Lower lobe of right lung (tissue), 2 donors: ENCODE data around the gene SC5D. TPM values are rescaled to one million over a fixed set of nuclear protein-coding genes. Genes with fewer than 3 reads are reported as not detected.

ENCODE experiments used
- ATAC-seq, 2 donors: fragments of 200-7000 bp; cut with Tn5 transposase; one replicate each; pipeline ENCODE4 v1.9.1; 2020 to 2022; ENCODE audit warnings: mild to moderate bottlenecking in 2 of 2, moderate library complexity in 2 of 2
- DNase-seq: peaks from one replicate; pipeline ENCODE4 v3.0.0-alpha.2; 2020
- H3K27ac ChIP-seq: fragments of 200-600 bp; one replicate; pipeline ENCODE4 v1.8.0; 2022
- H3K27me3 ChIP-seq: fragments of 200-600 bp; one replicate; pipeline ENCODE4 v1.8.0; 2022; ENCODE audit warnings: low read depth
- H3K36me3 ChIP-seq: fragments of 200-600 bp; one replicate; pipeline ENCODE4 v1.8.0; 2022; ENCODE audit warnings: mild to moderate bottlenecking
- H3K4me1 ChIP-seq: fragments of 200-600 bp; one replicate; pipeline ENCODE4 v1.8.0; 2022
- H3K4me3 ChIP-seq: fragments of 200-600 bp; one replicate; pipeline ENCODE4 v1.8.0; 2022; ENCODE audit warnings: mild to moderate bottlenecking
- H3K9me3 ChIP-seq: fragments of 200-600 bp; one replicate; pipeline ENCODE4 v1.8.0; 2022
- CTCF ChIP-seq: fragments of 200-600 bp; IDR thresholded peaks from one replicate; pipeline ENCODE4 v1.8.0; 2022; ENCODE audit warnings: antibody characterized with exemption, mild to moderate bottlenecking
- intact Hi-C: fragments of 100-400 bp; cut with DNase I; formaldehyde crosslinking; loops from one replicate; pipeline ENCODE4 v1.11.0; 2022
- total RNA-seq: library from RNA; stranded (reverse); fragmentation: NEBNext Ultra II Directional; extraction: Animal tissue kit (Norgen Biotek cat#: 25700); gene quantifications from one replicate; pipeline ENCODE4 v1.2.1, GENCODE V29; 2021
- donor health status: DM: no; HTN: yes; CAD: no; lungs with severe emphysema.

The SC5D gene
- total RNA-seq, 1 donor from 2014 or later, result 56.0 TPM

- no peaks in the 10 kb centered on the region for H3K27me3 ChIP-seq
- intact Hi-C loops, result loop anchor here (10.0 kb wide), 1 partner anchor 285 kb away; no protein-coding TSS in a partner anchor
- H3K27ac ChIP-seq, result no peak overlapping the region
- no peak overlapping the region for H3K4me3 ChIP-seq
- ATAC-seq (no peak), DNase-seq (no peak)
- no peaks in the 10 kb centered on the region for H3K4me1 ChIP-seq
- H3K9me3 ChIP-seq, result no peaks in the 10 kb centered on the region
- no peak for TF ChIP-seq CTCF
- H3K36me3 ChIP-seq, result peaks cover 38% of the 10 kb centered on the region
These were observed 17.1 kb downstream of the SC5D start for GRCh38 chr11:121309688-121310087.

- intact Hi-C loops, result loop anchor here (10.0 kb wide), 1 partner anchor 284 kb away; no protein-coding TSS in a partner anchor
- Histone ChIP-seq H3K27me3 (no peaks in the 10 kb centered on the region), H3K4me1 (no peaks in the 10 kb centered on the region), H3K9me3 (no peaks in the 10 kb centered on the region), H3K4me3 (no peak overlapping the region), H3K36me3 (peaks cover 26% of the 10 kb centered on the region), H3K27ac (no peak overlapping the region)
- no peak for ATAC-seq
- TF ChIP-seq CTCF, result no peak
- DNase-seq, result no peak
These were observed 18.3 kb downstream of the SC5D start for GRCh38 chr11:121310908-121311307.

- Histone ChIP-seq H3K27ac (no peak overlapping the region), H3K9me3 (no peaks in the 10 kb centered on the region), H3K4me1 (no peaks in the 10 kb centered on the region), H3K27me3 (no peaks in the 10 kb centered on the region), H3K4me3 (no peak overlapping the region), H3K36me3 (peaks cover 21% of the 10 kb centered on the region)
- DNase-seq, result no peak
- intact Hi-C loops, result loop anchor here (10.0 kb wide), 1 partner anchor 283 kb away; no protein-coding TSS in a partner anchor
- no peak for ATAC-seq
- no peak for TF ChIP-seq CTCF
These were observed 18.8 kb downstream of the SC5D start for GRCh38 chr11:121311373-121311772.

- peaks cover 10% of the 10 kb centered on the region for H3K36me3 ChIP-seq
- intact Hi-C loops, result loop anchor here (10.0 kb wide), 1 partner anchor 282 kb away; no protein-coding TSS in a partner anchor
- no peak for TF ChIP-seq CTCF
- no peaks in the 10 kb centered on the region for H3K4me1 ChIP-seq
- no peaks in the 10 kb centered on the region for H3K9me3 ChIP-seq
- DNase-seq (no peak), ATAC-seq (no peak)
- H3K4me3 ChIP-seq, result no peak overlapping the region
- no peaks in the 10 kb centered on the region for H3K27me3 ChIP-seq
- H3K27ac ChIP-seq, result no peak overlapping the region
These were observed 19.9 kb downstream of the SC5D start for GRCh38 chr11:121312483-121312882.

- TF ChIP-seq CTCF, result peak; percentile 70
- H3K36me3 ChIP-seq, result no peaks in the 10 kb centered on the region
- intact Hi-C loops, result loop anchor here (10.0 kb wide), 1 partner anchor 276 kb away; no protein-coding TSS in a partner anchor
- peak; percentile 61 to 84 for ATAC-seq
- H3K27me3 ChIP-seq, result no peaks in the 10 kb centered on the region
- H3K4me3 ChIP-seq, result no peak overlapping the region
- no peaks in the 10 kb centered on the region for H3K4me1 ChIP-seq
- H3K9me3 ChIP-seq, result no peaks in the 10 kb centered on the region
- no peak for DNase-seq
- no peak overlapping the region for H3K27ac ChIP-seq
These were observed 26.6 kb downstream of the SC5D start for GRCh38 chr11:121318848-121319834.
